Activated T-helper 1 cell treated with anti-CD3 and anti-CD28 coated beads, Interleukin-12 subunit alpha, Interleukin-12 subunit beta, Interleukin-2, Interleukin-4 antibody, amounts not matched to agents 30 ng/mL and 10 ng/mL and 1 ng/mL, durations not matched to agents 14 hours and 24 hours and 36 hours (primary cell): ENCODE results near the gene PIEZO2. TPM values are rescaled to one million over a fixed set of nuclear protein-coding genes. Genes with fewer than 3 reads are reported as not detected.

Source experiments
- DNase-seq: peaks from one replicate; pipeline ENCODE4 v3.0.0; 2021; ENCODE audit warnings: low spot score
- H3K27ac Mint-ChIP-seq: one replicate; pipeline ENCODE4 v1.8.0; 2021; ENCODE audit warnings: mild to moderate bottlenecking, mixed read lengths
- H3K27me3 Mint-ChIP-seq: one replicate; pipeline ENCODE4 v1.8.0; 2022; ENCODE audit warnings: mild to moderate bottlenecking, moderate library complexity, mixed read lengths; ENCODE audit not compliant: insufficient read depth
- H3K36me3 Mint-ChIP-seq: one replicate; pipeline ENCODE4 v1.8.0; 2021; ENCODE audit warnings: low read depth, mixed read lengths
- H3K4me1 Mint-ChIP-seq: one replicate; pipeline ENCODE4 v1.8.0; 2021; ENCODE audit warnings: low read depth, mixed read lengths
- H3K4me3 Mint-ChIP-seq: one replicate; pipeline ENCODE4 v1.8.0; 2021; ENCODE audit warnings: mild to moderate bottlenecking, moderate library complexity, mixed read lengths
- H3K9me3 Mint-ChIP-seq: one replicate; pipeline ENCODE4 v1.8.0; 2021; ENCODE audit warnings: mixed read lengths
- intact Hi-C: fragments of 100-400 bp; cut with micrococcal nuclease; formaldehyde crosslinking; loops from one replicate; pipeline ENCODE4 v1.15.1; 2024
- total RNA-seq: library from RNA; stranded (reverse); gene quantifications from 2 replicates; pipeline ENCODE4 v1.2.3, GENCODE V29; 2022

Gene PIEZO2
- total RNA-seq, 1 donor from 2014 or later, result not detected

- Mint-ChIP-seq H3K9me3 (no peaks in the 10 kb centered on the region), H3K36me3 (no peaks in the 10 kb centered on the region), H3K4me1 (no peaks in the 10 kb centered on the region), H3K4me3 (no peak overlapping the region), H3K27me3 (no peaks in the 10 kb centered on the region), H3K27ac (no peak overlapping the region)
- intact Hi-C loops, result loop anchor here (10.0 kb wide), 1 partner anchor 74 kb away; no protein-coding TSS in a partner anchor
- DNase-seq, result no peak
These were observed 459.0 kb downstream of the PIEZO2 start for GRCh38 chr18:10690366-10690765.

- H3K4me3 Mint-ChIP-seq, result no peak overlapping the region
These were observed 459.4 kb downstream of the PIEZO2 start for GRCh38 chr18:10690035-10690329.

GRCh38 chr18:10689236-10690034, 459.9 kb downstream of the PIEZO2 start:
- no peak for DNase-seq
- Mint-ChIP-seq H3K27me3 (no peaks in the 10 kb centered on the region), H3K36me3 (no peaks in the 10 kb centered on the region), H3K4me1 (no peaks in the 10 kb centered on the region), H3K27ac (no peak overlapping the region), H3K4me3 (no peak overlapping the region), H3K9me3 (no peaks in the 10 kb centered on the region)
- intact Hi-C loops, result loop anchor here (10.0 kb wide), 1 partner anchor 75 kb away; no protein-coding TSS in a partner anchor

More at GRCh38 chr18:10690035-10690329, 459.4 kb downstream of the PIEZO2 start:
- no peaks in the 10 kb centered on the region for H3K36me3 Mint-ChIP-seq
- H3K4me1 Mint-ChIP-seq, result no peaks in the 10 kb centered on the region
- intact Hi-C loops, result loop anchor here (10.0 kb wide), 1 partner anchor 75 kb away; no protein-coding TSS in a partner anchor
- DNase-seq, result no peak
- no peak overlapping the region for H3K27ac Mint-ChIP-seq
- no peaks in the 10 kb centered on the region for H3K9me3 Mint-ChIP-seq
- H3K27me3 Mint-ChIP-seq, result no peaks in the 10 kb centered on the region

GRCh38 chr18:10688766-10689165, 460.6 kb downstream of the PIEZO2 start:
- no peak for DNase-seq
- H3K36me3 Mint-ChIP-seq, result no peaks in the 10 kb centered on the region
- H3K27ac Mint-ChIP-seq, result no peak overlapping the region
- H3K27me3 Mint-ChIP-seq, result no peaks in the 10 kb centered on the region
- intact Hi-C loops, result no loop called here
- H3K9me3 Mint-ChIP-seq, result no peaks in the 10 kb centered on the region
- no peak overlapping the region for H3K4me3 Mint-ChIP-seq
- H3K4me1 Mint-ChIP-seq, result no peaks in the 10 kb centered on the region

- Mint-ChIP-seq H3K4me3 (no peak overlapping the region), H3K36me3 (no peaks in the 10 kb centered on the region), H3K9me3 (no peaks in the 10 kb centered on the region), H3K27me3 (no peaks in the 10 kb centered on the region), H3K4me1 (no peaks in the 10 kb centered on the region), H3K27ac (no peak overlapping the region)
- intact Hi-C loops, result no loop called here
- no peak for DNase-seq
These were observed 462.0 kb downstream of the PIEZO2 start for GRCh38 chr18:10687161-10687925.

DNA sequence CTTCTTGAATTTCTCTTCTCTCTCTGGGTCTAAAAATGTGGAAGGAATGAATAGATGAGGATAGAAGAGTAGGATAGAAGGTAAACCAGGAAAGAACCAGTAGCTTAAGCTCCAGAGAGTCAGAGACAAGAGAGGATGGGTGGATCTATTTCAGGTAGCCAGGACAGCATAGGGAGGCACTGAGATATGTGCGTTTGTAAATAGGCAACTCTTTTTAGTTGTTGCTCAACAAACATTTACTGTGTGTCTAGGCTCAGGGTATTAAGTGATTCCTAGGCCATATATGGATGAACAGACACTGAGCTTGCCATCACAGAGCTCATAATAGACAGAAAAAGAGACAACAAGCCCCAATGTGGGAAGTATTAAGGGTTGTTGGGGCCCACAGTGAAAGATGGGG, 463.1 kb downstream of the PIEZO2 start:
- Mint-ChIP-seq H3K27ac (no peak overlapping the region), H3K9me3 (no peaks in the 10 kb centered on the region), H3K4me1 (no peaks in the 10 kb centered on the region), H3K27me3 (peaks cover 5% of the 10 kb centered on the region), H3K36me3 (no peaks in the 10 kb centered on the region), H3K4me3 (no peak overlapping the region)
- intact Hi-C loops, result no loop called here
- no peak for DNase-seq

DNA sequence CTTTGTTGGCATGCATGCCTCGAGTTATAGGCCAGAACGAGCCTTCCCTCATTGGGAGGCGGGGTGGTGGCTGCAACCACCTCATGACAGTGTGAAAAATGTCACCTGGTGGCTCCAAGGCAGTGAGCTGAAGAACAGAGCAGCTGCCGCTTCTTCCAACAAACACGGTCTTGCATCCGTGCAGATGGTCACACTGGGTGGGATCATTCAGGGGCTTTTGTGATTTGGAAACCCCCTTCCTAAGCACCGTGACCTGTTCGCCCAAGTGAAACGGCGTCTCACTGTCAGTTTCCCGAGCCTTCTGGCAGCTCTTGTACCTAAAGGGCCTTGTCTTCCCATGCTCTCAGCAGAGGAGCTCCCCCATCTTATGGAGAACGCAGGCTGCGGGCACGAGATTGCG, 463.9 kb downstream of the PIEZO2 start:
- no peaks in the 10 kb centered on the region for H3K36me3 Mint-ChIP-seq
- no peak overlapping the region for H3K4me3 Mint-ChIP-seq
- intact Hi-C loops, result no loop called here
- no peak for DNase-seq
- no peak overlapping the region for H3K27ac Mint-ChIP-seq
- H3K27me3 Mint-ChIP-seq, result peaks cover 5% of the 10 kb centered on the region
- no peaks in the 10 kb centered on the region for H3K9me3 Mint-ChIP-seq
- H3K4me1 Mint-ChIP-seq, result no peaks in the 10 kb centered on the region

DNA sequence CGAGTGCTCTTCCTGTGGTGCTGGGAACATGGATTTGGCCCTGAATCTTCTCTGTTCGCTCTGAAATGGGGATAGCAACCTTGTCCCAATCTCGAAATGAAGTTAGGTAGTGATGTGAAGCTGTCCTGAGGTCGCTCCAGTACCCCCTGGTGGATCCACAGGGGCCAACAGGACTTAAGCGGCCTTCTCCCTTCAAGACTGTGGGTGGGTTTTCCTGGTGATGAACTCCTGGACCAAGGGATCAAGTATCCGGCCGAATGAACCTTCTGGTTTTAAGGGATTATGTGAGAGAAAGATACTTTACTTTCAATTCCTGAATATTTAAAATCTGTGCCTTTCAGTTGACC, 467.0 kb downstream of the PIEZO2 start:
- intact Hi-C loops, result no loop called here
- DNase-seq, result no peak
- no peaks in the 10 kb centered on the region for H3K4me1 Mint-ChIP-seq
- no peaks in the 10 kb centered on the region for H3K36me3 Mint-ChIP-seq
- H3K27ac Mint-ChIP-seq, result no peak overlapping the region
- H3K9me3 Mint-ChIP-seq, result no peaks in the 10 kb centered on the region
- H3K27me3 Mint-ChIP-seq, result peaks cover 8% of the 10 kb centered on the region
- no peak overlapping the region for H3K4me3 Mint-ChIP-seq

- Mint-ChIP-seq H3K36me3 (no peaks in the 10 kb centered on the region), H3K4me3 (no peak overlapping the region), H3K27ac (no peak overlapping the region), H3K27me3 (peaks cover 8% of the 10 kb centered on the region), H3K4me1 (no peaks in the 10 kb centered on the region), H3K9me3 (no peaks in the 10 kb centered on the region)
- intact Hi-C loops, result no loop called here
- DNase-seq, result no peak
These were observed 467.6 kb downstream of the PIEZO2 start for GRCh38 chr18:10681581-10682367.

GRCh38 chr18:10680271-10680596, 469.1 kb downstream of the PIEZO2 start:
- Mint-ChIP-seq H3K9me3 (no peaks in the 10 kb centered on the region), H3K27ac (no peak overlapping the region), H3K36me3 (no peaks in the 10 kb centered on the region), H3K4me3 (no peak overlapping the region), H3K27me3 (peaks cover 8% of the 10 kb centered on the region), H3K4me1 (no peaks in the 10 kb centered on the region)
- intact Hi-C loops, result no loop called here
- no peak for DNase-seq

DNA sequence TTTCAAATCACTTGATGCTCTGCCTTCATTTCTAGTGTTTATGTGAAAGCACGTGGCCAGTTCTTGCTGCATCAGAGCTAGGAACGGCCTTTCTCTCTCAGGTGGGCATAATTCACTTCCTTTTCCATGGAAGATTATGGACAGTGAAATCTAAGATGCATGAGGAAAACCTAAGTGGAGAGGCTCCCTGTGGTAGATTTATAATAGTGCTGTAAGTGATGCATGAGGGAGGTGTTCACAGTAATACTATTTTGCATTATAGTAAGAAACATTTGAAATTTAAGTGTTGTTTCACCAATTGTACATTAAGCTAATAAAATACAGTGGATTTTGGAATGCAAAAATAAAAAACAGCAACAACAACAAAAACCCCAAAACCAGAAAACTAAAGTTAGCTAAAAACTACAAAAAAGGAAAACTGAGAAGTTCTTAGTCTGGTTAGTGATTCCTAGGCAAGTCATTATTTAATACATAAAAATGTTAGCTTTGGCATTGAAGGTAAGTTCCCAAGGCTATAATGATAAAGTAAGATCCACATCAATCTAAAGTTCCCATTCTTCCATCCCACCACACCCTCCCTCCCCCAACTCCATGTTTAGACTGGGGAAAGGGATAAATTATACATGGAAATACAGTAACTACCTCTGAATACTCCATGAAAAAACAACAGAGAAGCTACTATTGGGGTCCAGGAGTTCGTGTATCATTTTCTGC, 469.7 kb downstream of the PIEZO2 start:
- H3K36me3 Mint-ChIP-seq, result no peaks in the 10 kb centered on the region

DNA sequence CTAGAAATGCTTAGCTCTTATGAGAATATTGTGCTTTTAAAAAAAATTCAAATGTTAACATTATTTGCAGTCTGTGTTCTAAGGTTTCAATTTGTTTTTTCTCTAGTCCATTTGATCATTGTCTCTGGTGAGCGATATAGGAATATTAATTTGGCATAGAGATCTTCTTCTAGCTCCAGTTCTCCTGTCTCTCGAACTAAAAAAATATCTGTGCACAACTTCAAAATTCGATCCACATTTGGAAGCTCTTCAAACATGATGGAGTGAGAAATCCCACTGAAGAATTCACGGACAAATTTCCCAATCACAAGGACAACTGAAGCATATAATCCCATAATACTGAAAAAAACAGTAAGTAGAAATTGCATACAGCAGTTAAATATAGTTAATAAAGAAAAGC, 477.9 kb downstream of the PIEZO2 start:
- Mint-ChIP-seq H3K36me3 (no peaks in the 10 kb centered on the region), H3K27ac (no peak overlapping the region), H3K27me3 (peaks cover 6% of the 10 kb centered on the region), H3K4me3 (no peak overlapping the region), H3K4me1 (no peaks in the 10 kb centered on the region), H3K9me3 (no peaks in the 10 kb centered on the region)
- intact Hi-C loops, result no loop called here
- no peak for DNase-seq

More for the DNA sequence above, 469.7 kb downstream of the PIEZO2 start:
- intact Hi-C loops, result no loop called here
- no peaks in the 10 kb centered on the region for H3K4me1 Mint-ChIP-seq
- H3K9me3 Mint-ChIP-seq, result no peaks in the 10 kb centered on the region
- H3K27ac Mint-ChIP-seq, result no peak overlapping the region
- no peak for DNase-seq
- no peak overlapping the region for H3K4me3 Mint-ChIP-seq
- H3K27me3 Mint-ChIP-seq, result peaks cover 8% of the 10 kb centered on the region
